IMR-90 (cell line): ENCODE data around the gene CREB5. TPM values are rescaled to one million over a fixed set of nuclear protein-coding genes. Genes with fewer than 3 reads are reported as not detected.

Experiments used
- ATAC-seq: fragments of 200-7000 bp; cut with Tn5 transposase; 2 replicates; pipeline ENCODE4 v1.9.1; 2020; ENCODE audit warnings: low read depth, mild to moderate bottlenecking, moderate library complexity
- BruUV-seq: library from RNA; stranded (reverse); fragments of 400-500 nt; replicated peaks from 2 replicates; lab custom pipeline; 2021; lab: Mats Ljungman, UMichigan
- CTCF ChIA-PET: fragments of 300-600 bp; formaldehyde crosslinking; extraction: SDS; loops from one replicate; lab custom pipeline; 2021; ENCODE audit warnings: antibody characterized with exemption; lab: Yijun Ruan, JAX
- POLR2A ChIA-PET: fragments of 300-600 bp; sonication (Branson Sonifier 250); formaldehyde crosslinking; loops from one replicate; lab custom pipeline; 2022; ENCODE audit warnings: antibody characterized with exemption; ENCODE audit not compliant: unreplicated experiment; lab: Charles Lee
- DNase-seq: peaks from one replicate; pipeline ENCODE4 v3.0.0; 2013
- H2AFZ ChIP-seq: replicated peaks from 2 replicates; pipeline ENCODE3; 2013; ENCODE audit warnings: low read length, mild to moderate bottlenecking; ENCODE audit not compliant: poor library complexity
- H2AK5ac ChIP-seq: 2 replicates; pipeline ENCODE4 v1.6.1; 2013; ENCODE audit warnings: low read depth, low read length, inconsistent platforms
- H2AK9ac ChIP-seq: replicated peaks from 2 replicates; pipeline ENCODE3; 2013; ENCODE audit warnings: mild to moderate bottlenecking, low read depth, low read length, moderate library complexity; ENCODE audit not compliant: poor library complexity
- H2BK120ac ChIP-seq: 2 replicates; pipeline ENCODE4 v1.6.1; 2013; ENCODE audit warnings: low read depth, low read length, inconsistent platforms
- H2BK15ac ChIP-seq: 3 replicates; pipeline ENCODE4 v1.6.1; 2013; ENCODE audit warnings: low read depth, low read length, inconsistent platforms
- H2BK20ac ChIP-seq: 2 replicates; pipeline ENCODE4 v1.6.1; 2013; ENCODE audit warnings: low read depth, mild to moderate bottlenecking, inconsistent platforms, low read length, moderate library complexity
- H2BK5ac ChIP-seq: 2 replicates; pipeline ENCODE4 v1.6.1; 2013; ENCODE audit warnings: mild to moderate bottlenecking, low read depth, low read length, inconsistent platforms; ENCODE audit not compliant: poor library complexity, severe bottlenecking
- H3K14ac ChIP-seq: replicated peaks from 2 replicates; pipeline ENCODE4 v1.6.1; 2013; ENCODE audit warnings: low read depth, low read length, inconsistent platforms
- H3K18ac ChIP-seq: 2 replicates; pipeline ENCODE4 v1.6.1; 2013; ENCODE audit warnings: low read depth, low read length, control low read depth
- H3K23ac ChIP-seq: 2 replicates; pipeline ENCODE4 v1.6.1; 2013; ENCODE audit warnings: low read depth, low read length, inconsistent platforms
- H3K27ac ChIP-seq: 2 replicates; pipeline ENCODE4 v1.5.1; 2013; ENCODE audit warnings: mild to moderate bottlenecking, control low read depth, low read length; ENCODE audit not compliant: insufficient read depth
- H3K27me3 ChIP-seq: 2 replicates; pipeline ENCODE4 v1.6.1; 2013; ENCODE audit warnings: low read length; ENCODE audit not compliant: control insufficient read depth, insufficient read depth
- H3K36me3 ChIP-seq: 2 replicates; pipeline ENCODE4 v1.6.1; 2013; ENCODE audit warnings: low read length, mixed read lengths; ENCODE audit not compliant: control insufficient read depth, insufficient read depth
- H3K4ac ChIP-seq: 2 replicates; pipeline ENCODE4 v1.6.1; 2013; ENCODE audit warnings: low read depth, low read length, inconsistent platforms
- H3K4me1 ChIP-seq: 2 replicates; pipeline ENCODE4 v1.6.1; 2013; ENCODE audit warnings: low read length, mixed read lengths; ENCODE audit not compliant: control insufficient read depth, insufficient read depth
- H3K4me2 ChIP-seq: 2 replicates; pipeline ENCODE4 v1.6.1; 2013; ENCODE audit warnings: low read depth, mild to moderate bottlenecking, control low read depth, low read length, moderate library complexity
- H3K4me3 ChIP-seq: 2 replicates; pipeline ENCODE4 v1.5.1; 2013; ENCODE audit warnings: low read depth, mild to moderate bottlenecking, control low read depth, low read length, moderate library complexity; ENCODE audit not compliant: insufficient read depth
- H3K56ac ChIP-seq: 2 replicates; pipeline ENCODE4 v1.6.1; 2013; ENCODE audit warnings: low read length, inconsistent platforms; ENCODE audit not compliant: insufficient read depth; ENCODE audit errors: extremely low read depth
- H3K79me1 ChIP-seq, 2 experiments: 2 replicates each; pipeline ENCODE4 v1.6.1; 2013; ENCODE audit warnings: low read length in 2 of 2, inconsistent platforms in 1 of 2, low read depth in 1 of 2
- H3K9ac ChIP-seq: 2 replicates; pipeline ENCODE4 v1.6.1; 2013; ENCODE audit warnings: low read depth, low read length, control low read depth
- H3K9me1 ChIP-seq: 2 replicates; pipeline ENCODE4 v1.6.1; 2013; ENCODE audit warnings: low read length, inconsistent platforms; ENCODE audit not compliant: insufficient read depth
- H3K9me3 ChIP-seq: 2 replicates; pipeline ENCODE4 v1.6.1; 2013; ENCODE audit warnings: low read length; ENCODE audit not compliant: control insufficient read depth, insufficient read depth
- H4K20me1 ChIP-seq: 2 replicates; pipeline ENCODE4 v1.6.1; 2013; ENCODE audit warnings: low read length, inconsistent platforms; ENCODE audit not compliant: insufficient read depth
- H4K5ac ChIP-seq: 2 replicates; pipeline ENCODE4 v1.6.1; 2013; ENCODE audit warnings: mild to moderate bottlenecking, low read depth, low read length, control low read depth
- H4K8ac ChIP-seq, 2 experiments: 2 replicates each; pipeline ENCODE4 v1.6.1; 2013; ENCODE audit warnings: low read depth in 2 of 2, low read length in 2 of 2, control low read depth in 1 of 2, inconsistent platforms in 1 of 2
- H4K91ac ChIP-seq: 2 replicates; pipeline ENCODE4 v1.6.1; 2013; ENCODE audit warnings: low read depth, low read length, inconsistent platforms; ENCODE audit not compliant: insufficient read depth
- CEBPB ChIP-seq: IDR thresholded peaks from 2 replicates; pipeline ENCODE4 v1.6.1; 2012; ENCODE audit warnings: low read depth, low read length, improper control_type of control experiment
- USF2 ChIP-seq: fragments of 150-350 bp; IDR thresholded peaks from 2 replicates; pipeline ENCODE4 v1.6.1; 2017; ENCODE audit warnings: mild to moderate bottlenecking, antibody characterized with exemption, low read length, low read depth
- WGBS, 2 experiments: methylation state at CpG; one replicate each; pipeline versions ENCODE4 v1.1.5 to v1.1.7; 2013; ENCODE audit warnings: missing lambda C conversion rate in 2 of 2; ENCODE audit not compliant: insufficient read length in 1 of 2; ENCODE audit errors: extremely low coverage in 2 of 2; 5-methylcytosine and 5-hydroxymethylcytosine counted together
- dilution Hi-C: fragments of 300-500 bp; cut with HindIII; formaldehyde crosslinking; loops from one replicate; pipeline ENCODE4 v1.14.3; 2018; ENCODE audit warnings: low sequenced_read_pairs; ENCODE audit not compliant: unreplicated experiment
- in situ Hi-C: fragments of 300-500 bp; cut with MboI; formaldehyde crosslinking; loops from 3 replicates; pipeline ENCODE4 v1.14.3; 2019; ENCODE audit warnings: low sequenced_read_pairs, inconsistent platforms, mixed read lengths
- intact Hi-C: fragments of 100-400 bp; cut with micrococcal nuclease; formaldehyde crosslinking; loops from 2 replicates; pipeline ENCODE4 v1.10.0; 2022
- polyA plus RNA-seq, 3 experiments: library from polyadenylated mRNA; depleted of rRNA; stranded (reverse); fragments of >200 nt; gene quantifications; 2 replicates each; pipeline ENCODE4 v1.2.3, GENCODE V29; 2012; ENCODE audit warnings: low replicate concordance in 1 of 3
- total RNA-seq: library from RNA; depleted of rRNA; stranded (reverse); fragments of >200 nt; gene quantifications from 2 replicates; pipeline ENCODE4 v1.2.3, GENCODE V29; 2012

The CREB5 gene
- total and polyA plus RNA-seq, 2 of the 4 experiments (the other 2 are of a cell fraction) = 7.3 to 13.1 TPM

- ATAC-seq = no peak; the same call in 1 of the 2 replicates
- H3K4me2 ChIP-seq = no peak overlapping the region
- in situ Hi-C loops = no loop called here
Measured at GRCh38 chr7:28755255-28755654, 342.9 kb downstream of the CREB5 start.

More at GRCh38 chr7:28755255-28755654, 342.9 kb downstream of the CREB5 start:
- Histone ChIP-seq H2AK9ac (no peak overlapping the region), H3K23ac (no peak overlapping the region), H3K27ac (no peak overlapping the region), H3K9me1 (0 out of 2 replicates have a peak, but pooled peaks cover 3% of the 10 kb centered on the region), H3K36me3 (no peaks in the 10 kb centered on the region), H3K79me1 (no peaks in the 10 kb centered on the region), H4K8ac (no peak overlapping the region), H3K9ac (no peak overlapping the region), H3K14ac (no peak overlapping the region), H2AK5ac (no peak overlapping the region), H3K4ac (no peak overlapping the region), H2BK20ac (no peak overlapping the region), H2BK120ac (no peak overlapping the region), H3K18ac (no peak overlapping the region), H3K27me3 (no peaks in the 10 kb centered on the region), H2BK5ac (no peak overlapping the region), H3K9me3 (no peaks in the 10 kb centered on the region), H4K5ac (no peak overlapping the region), H3K4me3 (no peak overlapping the region), H2BK15ac (no peak overlapping the region), H4K20me1 (no peaks in the 10 kb centered on the region), H3K4me1 (peaks cover 6% of the 10 kb centered on the region), H4K91ac (no peak overlapping the region), H3K56ac (no peak overlapping the region), H2AFZ (no peak overlapping the region)
- no TSS peak for BruUV-seq
- intact Hi-C loops = no loop called here
- peak; percentile 63 for DNase-seq
- POLR2A ChIA-PET = no interaction called here
- WGBS, 2 experiments = 80% methylated on average over 1 of the region's 3 CpGs; no CpG with 5 or more reads in 1 of the 2 experiments
- dilution Hi-C loops = no loop called here
- TF ChIP-seq USF2 = no peak
- peak; percentile 49; the same call in 1 of the 2 replicates for TF ChIP-seq CEBPB
- CTCF ChIA-PET = no interaction called here
